Measurements from ENCODE around the gene KCNAB3.

Gene KCNAB3

GRCh38 chr17:7903154-7904103 is 26.2 kb downstream of the KCNAB3 start:
- DNase-seq (ENCODE audit: low read depth in 2 of 2) = no peak

GRCh38 chr17:7897773-7898172 is 31.9 kb downstream of the KCNAB3 start:
- DNase-seq (ENCODE audit: low read depth in 2 of 2) = no peak

- DNase-seq (ENCODE audit: low read depth in 2 of 2) = no peak
Measured at GRCh38 chr17:7897090-7897489, 32.6 kb downstream of the KCNAB3 start.

GRCh38 chr17:7894866-7895265 is 34.8 kb downstream of the KCNAB3 start:
- DNase-seq (ENCODE audit: low read depth in 2 of 2) = no peak

GRCh38 chr17:7894226-7894625 is 35.4 kb downstream of the KCNAB3 start:
- no peak for DNase-seq (ENCODE audit: low read depth in 2 of 2)

- no peak for DNase-seq (ENCODE audit: low read depth in 2 of 2)
Measured at GRCh38 chr17:7893187-7893880, 36.3 kb downstream of the KCNAB3 start.

- peak in 1 of 2 donors; percentile 25 for DNase-seq (ENCODE audit: low read depth in 2 of 2)
Measured at GRCh38 chr17:7889166-7889955, 40.3 kb downstream of the KCNAB3 start.

GRCh38 chr17:7888184-7888920 is 41.3 kb downstream of the KCNAB3 start, which contains the start of gene CHD3:
CHD3 (plus strand) TSS chr17:7888789; CDS start chr17:7889001, 212 bp downstream.
- peak; percentile 26 to 52 for DNase-seq (ENCODE audit: low read depth in 2 of 2)

GRCh38 chr17:7887482-7888183 is 42.0 kb downstream of the KCNAB3 start:
- peak; percentile 74 to 83 for DNase-seq (ENCODE audit: low read depth in 2 of 2)

GRCh38 chr17:7887038-7887481 is 42.6 kb downstream of the KCNAB3 start:
- no peak for DNase-seq (ENCODE audit: low read depth in 2 of 2)

GRCh38 chr17:7886227-7887037 is 43.2 kb downstream of the KCNAB3 start:
- peak; percentile 38 to 40 for DNase-seq (ENCODE audit: low read depth in 2 of 2)

- peak; percentile 23 to 28 for DNase-seq (ENCODE audit: low read depth in 2 of 2)
Measured at GRCh38 chr17:7885367-7886226, 44.1 kb downstream of the KCNAB3 start.

- DNase-seq (ENCODE audit: low read depth in 2 of 2) = peak; percentile 16 to 18
Measured at GRCh38 chr17:7884581-7885366, 44.9 kb downstream of the KCNAB3 start.

GRCh38 chr17:7883781-7884386 is 45.8 kb downstream of the KCNAB3 start:
- DNase-seq (ENCODE audit: low read depth in 2 of 2) = no peak

- DNase-seq (ENCODE audit: low read depth in 2 of 2) = no peak
Measured at GRCh38 chr17:7882629-7883028, 47.0 kb downstream of the KCNAB3 start.

GRCh38 chr17:7882068-7882467 is 47.6 kb downstream of the KCNAB3 start:
- DNase-seq (ENCODE audit: low read depth in 2 of 2) = no peak

- no peak for DNase-seq (ENCODE audit: low read depth in 2 of 2)
Measured at GRCh38 chr17:7881276-7882054, 48.2 kb downstream of the KCNAB3 start.
